Measurements from ENCODE around the gene SLC23A2.
A peak's percentile ranks its signal among the peaks of the same experiment; 100 is the strongest.

Gene SLC23A2

GRCh38 chr20:4844751-4845465, 156.4 kb downstream of the SLC23A2 start:
- DNase-seq (ENCODE audit: low read depth) = no peak

GRCh38 chr20:4844325-4844724, 157.0 kb downstream of the SLC23A2 start:
- DNase-seq (ENCODE audit: low read depth) = no peak

DNA sequence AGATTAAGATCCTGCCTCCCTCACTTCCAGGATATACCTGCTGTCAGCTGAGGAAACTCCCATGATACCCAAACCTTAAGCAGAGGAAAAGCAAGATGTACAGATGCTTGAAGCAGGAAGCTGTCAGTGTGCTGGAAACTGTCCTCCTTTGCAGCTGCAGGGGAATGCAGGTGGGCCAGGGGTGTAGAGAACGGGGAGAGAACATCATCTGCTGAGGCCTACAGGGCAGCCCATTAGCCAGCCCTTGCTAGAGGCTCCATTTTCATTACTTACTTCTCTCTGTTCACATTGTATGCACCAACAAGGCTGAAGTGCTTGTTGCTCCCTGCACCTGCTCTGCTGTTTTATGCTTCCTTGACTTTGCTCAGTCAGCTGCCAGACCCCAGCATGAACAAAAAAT, 160.5 kb downstream of the SLC23A2 start:
- no peak for DNase-seq (ENCODE audit: low read depth)

GRCh38 chr20:4838526-4838925, 162.8 kb downstream of the SLC23A2 start:
- no peak for DNase-seq (ENCODE audit: low read depth)

GRCh38 chr20:4837760-4838159, 163.6 kb downstream of the SLC23A2 start:
- DNase-seq (ENCODE audit: low read depth) = no peak

DNA sequence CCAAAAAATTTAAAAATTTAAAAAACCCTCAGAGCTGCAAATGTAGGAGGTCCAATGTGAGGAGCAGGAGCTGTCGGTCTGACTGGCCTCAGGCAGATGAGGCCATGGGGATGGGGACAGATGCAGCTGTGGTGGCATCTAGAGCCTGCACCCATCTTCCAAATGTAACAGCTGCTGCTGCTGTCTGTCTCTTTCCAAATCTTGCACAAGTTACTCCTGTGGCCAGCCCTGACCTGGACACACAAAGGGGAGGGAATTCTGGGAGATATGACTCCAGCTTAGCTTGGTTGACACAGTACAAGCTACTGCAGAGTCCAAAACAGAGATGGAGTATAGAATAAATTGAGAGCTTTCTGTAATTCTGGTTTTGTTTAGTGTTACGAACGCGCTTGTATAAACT, 164.4 kb downstream of the SLC23A2 start:
- DNase-seq (ENCODE audit: low read depth) = no peak

DNA sequence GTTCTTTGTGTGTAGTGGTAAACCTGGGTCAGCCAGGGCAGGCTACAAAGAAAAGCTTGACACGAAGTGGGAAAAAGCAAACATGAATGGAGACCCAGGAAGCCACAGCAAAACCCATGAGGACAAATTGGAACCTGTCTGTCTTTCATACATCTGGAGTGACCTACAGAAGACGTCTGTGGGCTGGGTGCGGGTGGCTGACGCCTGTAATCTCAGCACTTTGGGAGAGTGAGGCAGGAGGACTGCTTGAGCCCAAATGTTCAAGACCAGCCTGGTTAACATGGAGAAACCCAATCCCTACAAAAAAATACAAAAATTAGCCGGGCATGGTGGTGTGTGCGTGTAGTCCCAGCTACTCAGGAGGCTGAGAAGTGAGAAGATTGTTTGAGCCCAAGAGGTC, 164.8 kb downstream of the SLC23A2 start:
- DNase-seq (ENCODE audit: low read depth) = no peak

DNA sequence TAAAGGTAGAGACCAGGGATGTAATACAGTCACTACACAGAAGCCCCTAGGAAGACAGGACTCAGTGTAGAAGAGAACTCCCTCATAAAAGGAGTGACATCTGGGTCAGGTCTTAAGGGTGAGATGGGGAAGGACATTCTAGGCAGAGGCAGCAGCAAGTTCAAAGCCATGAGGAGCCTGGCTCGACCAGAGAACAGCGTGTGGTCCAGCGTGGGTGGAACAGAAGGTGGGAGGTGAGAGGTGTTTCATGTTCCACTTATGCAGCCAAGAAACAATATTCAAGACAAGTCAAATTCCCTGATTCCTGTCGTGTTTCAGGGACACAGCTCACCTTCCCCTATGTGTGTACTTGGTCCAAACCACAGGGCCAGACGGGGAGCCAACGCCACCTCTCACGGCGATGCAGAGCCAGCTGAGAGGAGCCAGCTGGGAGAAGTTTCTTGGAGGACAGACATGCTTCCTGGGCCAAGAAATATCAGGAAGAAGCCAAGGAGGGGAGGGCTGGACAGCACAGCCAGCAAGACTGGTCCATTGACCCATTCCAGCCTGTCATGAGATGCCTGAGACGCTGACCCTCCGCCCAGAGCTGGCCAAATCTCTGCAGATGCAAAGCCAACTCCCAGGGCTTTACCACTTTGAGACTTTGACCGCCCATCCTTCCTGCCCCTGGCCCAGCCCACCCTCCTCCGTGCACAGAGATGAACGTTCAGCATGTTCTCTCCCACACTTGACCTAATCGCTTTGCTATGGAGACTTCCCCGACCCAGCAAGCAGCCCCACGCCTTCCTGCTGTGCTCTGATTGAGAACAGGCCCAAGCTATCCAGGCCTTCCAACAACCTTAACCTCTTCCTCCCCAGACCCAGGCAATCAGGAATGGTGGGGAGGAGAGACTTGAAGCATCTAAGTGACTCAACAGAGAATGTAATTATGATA, 165.8 kb downstream of the SLC23A2 start:
- DNase-seq (ENCODE audit: low read depth) = no peak

- no peak for DNase-seq (ENCODE audit: low read depth)
These were observed 168.1 kb downstream of the SLC23A2 start for GRCh38 chr20:4833074-4833728.

DNA sequence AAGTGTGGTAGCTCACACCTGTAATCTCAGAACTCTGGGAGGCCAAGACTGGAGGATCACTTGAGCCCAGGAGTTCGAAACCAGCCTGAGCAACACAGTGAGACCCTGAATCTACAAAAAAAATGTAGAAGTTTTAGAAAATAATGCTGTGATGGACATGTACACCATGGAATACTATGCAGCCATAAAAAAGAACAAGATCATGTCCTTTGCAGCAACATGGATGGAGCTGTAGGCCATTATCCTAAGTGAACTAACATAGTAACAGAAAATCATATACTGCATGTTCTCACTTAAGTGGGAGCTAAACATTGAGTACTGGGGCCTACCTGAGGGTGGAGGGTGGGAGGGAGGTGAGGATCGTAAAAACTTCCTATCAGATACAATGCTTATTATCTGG, 168.8 kb downstream of the SLC23A2 start:
- DNase-seq (ENCODE audit: low read depth) = no peak

DNA sequence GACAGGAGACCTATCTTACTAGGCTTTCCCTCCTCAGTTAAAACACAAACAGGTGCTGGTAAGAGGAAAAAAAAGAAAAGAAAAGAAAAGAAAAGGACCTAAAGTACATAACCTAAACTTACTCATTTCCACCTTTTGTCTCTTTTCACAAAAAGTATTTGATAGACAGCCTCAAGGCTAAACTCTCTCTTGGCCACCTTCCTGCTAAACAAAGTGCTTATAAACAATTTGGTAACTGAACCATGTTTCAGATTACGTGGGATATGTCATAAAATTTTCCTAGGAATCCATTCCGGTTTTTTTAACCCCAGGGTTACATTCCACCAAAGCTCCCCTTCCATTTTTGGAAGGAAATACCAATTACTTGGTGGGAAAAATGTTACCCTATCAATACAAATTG, 170.6 kb downstream of the SLC23A2 start:
- no peak for DNase-seq (ENCODE audit: low read depth)

- no peak for DNase-seq (ENCODE audit: low read depth)
These were observed 171.1 kb downstream of the SLC23A2 start for GRCh38 chr20:4830259-4830658.

- DNase-seq (ENCODE audit: low read depth) = no peak
These were observed 171.6 kb downstream of the SLC23A2 start for GRCh38 chr20:4829514-4830215.

- no peak for DNase-seq (ENCODE audit: low read depth)
These were observed 172.3 kb downstream of the SLC23A2 start for GRCh38 chr20:4828830-4829513.

- no peak for DNase-seq (ENCODE audit: low read depth)
These were observed 179.7 kb downstream of the SLC23A2 start for GRCh38 chr20:4821590-4821989.

DNA sequence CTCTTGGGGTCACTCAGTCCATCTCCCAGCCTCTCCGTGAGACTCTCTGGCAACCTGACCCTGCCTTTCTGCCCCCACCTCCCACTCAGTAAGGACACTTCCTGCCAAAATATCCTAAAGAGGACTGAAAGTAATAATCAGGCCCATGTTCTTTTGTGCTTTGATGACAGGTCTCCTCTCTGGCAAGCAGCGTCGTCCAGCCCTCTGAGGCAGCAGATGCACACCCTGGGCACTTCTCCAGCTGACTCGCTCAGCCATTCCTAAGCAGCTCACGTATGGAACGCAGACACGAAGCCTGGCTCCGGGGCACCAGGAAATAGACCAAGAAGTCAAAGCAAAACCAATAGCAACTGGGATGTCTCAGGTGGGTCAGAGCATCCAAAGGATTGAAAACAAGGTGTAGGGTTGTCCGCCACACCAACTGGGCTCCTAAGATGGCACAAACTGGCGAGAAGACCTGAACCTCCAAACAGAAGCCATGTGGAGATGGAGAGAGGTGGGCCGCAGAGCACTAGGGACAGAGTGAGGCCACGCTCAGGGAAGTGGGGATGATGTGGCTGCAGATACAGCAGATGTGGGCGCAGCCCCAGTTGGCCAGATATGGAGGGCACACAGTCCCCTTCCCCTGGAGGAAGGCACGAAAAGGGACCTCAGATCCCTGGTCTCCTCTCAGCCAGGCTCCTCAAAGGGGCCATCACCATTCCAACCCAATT, 180.3 kb downstream of the SLC23A2 start:
- DNase-seq (ENCODE audit: low read depth) = no peak

DNA sequence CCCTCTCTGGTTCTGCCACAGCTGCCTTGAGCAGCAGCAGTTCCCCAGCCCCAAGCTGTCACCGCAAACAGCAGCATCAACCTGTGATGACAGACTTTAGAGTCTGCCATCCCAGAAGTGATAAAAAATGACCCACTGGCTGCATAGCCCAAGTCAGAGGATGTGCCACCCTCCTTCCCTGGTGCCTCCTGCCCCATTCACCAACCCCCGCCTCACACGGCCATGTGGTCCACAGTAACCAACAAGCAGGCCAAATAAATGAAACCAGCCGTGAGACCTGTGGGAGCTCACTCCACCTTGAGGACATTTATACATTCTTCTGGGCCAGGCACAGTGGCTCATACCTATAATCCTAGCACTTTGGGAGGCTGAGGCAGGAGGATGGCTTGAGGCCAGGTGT, 181.4 kb downstream of the SLC23A2 start:
- no peak for DNase-seq (ENCODE audit: low read depth)

DNA sequence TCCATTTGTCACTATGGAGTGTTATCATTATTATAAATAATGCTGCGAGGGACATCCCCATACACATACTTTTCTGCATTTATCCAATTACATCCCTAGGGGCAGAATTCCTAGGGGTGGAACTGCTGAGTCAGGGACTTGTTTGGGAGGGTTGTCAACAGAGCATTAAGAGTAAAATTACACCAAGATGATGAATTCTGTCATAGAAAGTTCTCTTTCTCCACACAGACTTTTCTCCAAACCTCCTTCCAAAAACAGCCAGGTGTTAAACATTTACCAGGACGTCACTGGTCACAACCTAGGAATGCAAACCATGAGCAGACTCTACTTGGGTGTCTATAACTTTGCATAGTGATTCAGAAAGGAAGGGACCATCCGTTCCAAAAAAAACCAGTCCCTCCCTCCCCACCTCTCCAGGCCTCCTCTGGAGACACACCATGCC, 184.1 kb downstream of the SLC23A2 start:
- no peak for DNase-seq (ENCODE audit: low read depth)

DNA sequence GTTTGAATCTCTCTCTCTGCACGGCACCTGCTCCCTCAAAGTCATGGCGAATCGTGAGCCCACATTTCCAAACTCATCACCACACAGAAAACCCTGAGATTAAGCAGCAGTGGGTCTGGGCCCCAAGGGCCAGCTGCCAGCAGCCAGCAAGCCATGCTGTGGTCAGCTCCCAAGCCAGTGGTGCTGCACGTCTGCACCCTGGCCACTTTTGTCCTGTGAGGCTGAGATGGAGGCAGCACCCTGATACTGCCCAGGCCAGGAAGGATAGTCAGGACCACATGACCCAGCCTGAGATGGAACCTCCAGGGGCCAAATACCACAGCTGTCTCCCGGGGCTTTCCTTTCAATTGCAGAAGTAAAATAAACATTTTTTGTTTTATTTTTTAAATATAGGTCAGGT, 185.7 kb downstream of the SLC23A2 start:
- no peak for DNase-seq (ENCODE audit: low read depth)

DNA sequence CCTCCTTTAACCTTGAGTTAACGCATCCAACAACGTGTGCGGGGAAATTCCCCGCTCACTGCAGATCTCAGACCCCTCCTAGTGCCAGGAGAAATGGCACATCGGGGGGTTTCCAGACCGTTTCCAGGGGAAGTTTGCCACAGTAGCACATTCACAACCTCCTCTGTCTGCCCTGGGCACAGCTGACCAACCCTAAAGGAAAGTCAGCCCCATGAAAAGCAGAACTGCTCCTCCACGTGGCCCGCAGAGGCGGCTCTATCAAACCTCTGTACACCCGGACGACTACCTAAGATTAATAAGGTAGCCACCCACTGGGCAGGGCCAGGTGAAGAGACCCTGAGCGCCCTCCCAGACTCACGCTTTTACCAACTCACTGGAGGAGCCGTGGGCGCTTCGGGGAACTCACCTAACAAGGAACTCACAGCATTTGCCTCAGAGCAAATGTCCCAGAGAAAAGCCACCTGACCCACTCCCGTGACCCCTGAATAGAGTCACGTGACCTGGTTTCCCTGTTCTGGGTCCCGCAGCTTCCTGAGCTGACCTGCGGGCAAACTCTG, 186.5 kb downstream of the SLC23A2 start:
- DNase-seq (ENCODE audit: low read depth) = peak; percentile 74

Measured in activated gamma-delta T cell treated with anti-CD3 and anti-CD28 coated beads, Interleukin-2, amount 50 U/mL, for 16 hours (primary cell).